HepG2 (cell line): ENCODE measurements around the gene GSTK1. TPM values are rescaled to one million over a fixed set of nuclear protein-coding genes. Genes with fewer than 3 reads are reported as not detected.

Source experiments
- ATAC-seq: fragments of 200-7000 bp; cut with Tn5 transposase; 3 replicates; pipeline ENCODE4 v1.9.1; 2020; ENCODE audit warnings: mild to moderate bottlenecking, moderate library complexity
- BruUV-seq: library from RNA; stranded (reverse); fragments of 400-500 nt; replicated peaks from 2 replicates; lab custom pipeline; 2021; lab: Mats Ljungman, UMichigan
- CTCF ChIA-PET: fragments of 300-600 bp; formaldehyde crosslinking; extraction: SDS; loops from one replicate; lab custom pipeline; 2021; ENCODE audit warnings: low total read pairs, inconsistent platforms, low intra/inter-chr PET ratio; lab: Yijun Ruan, JAX
- POLR2A ChIA-PET: fragments of 350-600 bp; sonication (Branson Sonifier 250); formaldehyde crosslinking; loops from one replicate; lab custom pipeline; 2020; ENCODE audit warnings: antibody characterized with exemption, inconsistent platforms; lab: Yijun Ruan, JAX
- DNase-seq: peaks from one replicate; pipeline ENCODE4 v3.0.0-alpha.2; 2015; ENCODE audit warnings: low spot score
- FAIRE-seq: peaks from 3 replicates; lab custom pipeline; 2011; peaks lifted over from hg19 to GRCh38; lab: Jason Lieb, UNC
- H2AFZ ChIP-seq: one replicate; pipeline ENCODE4 v1.6.1; 2011; ENCODE audit warnings: low read length, inconsistent platforms
- H3K27ac ChIP-seq: fragments of 300-600 bp; 3 replicates; pipeline ENCODE4 v1.8.0; 2011; ENCODE audit warnings: mixed run types, mild to moderate bottlenecking, mixed read lengths, low read length, inconsistent platforms; ENCODE audit not compliant: insufficient read depth; ENCODE audit errors: extremely low read length
- H3K27me3 ChIP-seq, 2 experiments: fragments of 200-600 bp in 1 of 2; 2 replicates in 1 of 2; 3 replicates in 1 of 2; pipeline versions ENCODE4 v1.6.0 to v1.8.0; 2011; ENCODE audit warnings: low read length in 2 of 2, mild to moderate bottlenecking in 2 of 2, moderate library complexity in 2 of 2, inconsistent platforms in 1 of 2; ENCODE audit not compliant: insufficient read depth in 2 of 2, control insufficient read depth in 1 of 2
- H3K36me3 ChIP-seq, 2 experiments: fragments of 200-600 bp in 1 of 2; replicated peaks in 1 of 2; 2 replicates in 1 of 2; 3 replicates in 1 of 2; pipeline versions ENCODE4 v1.5.1 to v1.8.0; 2011; ENCODE audit warnings: low read length in 2 of 2, inconsistent platforms in 1 of 2; ENCODE audit not compliant: insufficient read depth in 2 of 2, control insufficient read depth in 1 of 2
- H3K4me1 ChIP-seq: 2 replicates; pipeline ENCODE4 v1.5.1; 2012; ENCODE audit warnings: low read length, inconsistent platforms; ENCODE audit not compliant: insufficient read depth
- H3K4me2 ChIP-seq: 2 replicates; pipeline ENCODE4 v1.6.0; 2011; ENCODE audit warnings: low read depth, low read length, inconsistent platforms
- H3K4me3 ChIP-seq, 3 experiments: fragments of 200-600 bp in 1 of 3; sonication (generic), shearing (Covaris generic) in 1 of 3; replicated peaks in 1 of 3; 2 replicates each; pipeline ENCODE4 v1.5.1; 2011 to 2016; ENCODE audit warnings: low read length in 3 of 3, inconsistent platforms in 2 of 3, low read depth in 2 of 3, mild to moderate bottlenecking in 2 of 3, control low read depth in 1 of 3, mixed read lengths in 1 of 3; ENCODE audit not compliant: insufficient read depth in 1 of 3
- H3K79me2 ChIP-seq: one replicate; pipeline ENCODE4 v1.6.1; 2011; ENCODE audit warnings: low read length, inconsistent platforms; ENCODE audit not compliant: insufficient read depth
- H3K9ac ChIP-seq: 2 replicates; pipeline ENCODE4 v1.6.0; 2011; ENCODE audit warnings: mild to moderate bottlenecking, low read depth, low read length, inconsistent platforms; ENCODE audit not compliant: insufficient read depth
- H3K9me3 ChIP-seq: 2 replicates; pipeline ENCODE4 v1.5.1; 2012; ENCODE audit warnings: mild to moderate bottlenecking, low read length
- H4K20me1 ChIP-seq: 2 replicates; pipeline ENCODE4 v1.6.0; 2011; ENCODE audit warnings: inconsistent platforms, mild to moderate bottlenecking, low read length, moderate library complexity; ENCODE audit not compliant: insufficient read depth
- FOSL2 ChIP-seq: sonication (generic); formaldehyde crosslinking; IDR thresholded peaks from 2 replicates; pipeline ENCODE4 v1.4.0; 2020; ENCODE audit warnings: missing genetic modification reagents
- FOXM1 ChIP-seq: sonication (generic); formaldehyde crosslinking; IDR thresholded peaks from 2 replicates; pipeline ENCODE4 v1.5.0; 2020; ENCODE audit warnings: missing genetic modification reagents
- HNRNPH1 ChIP-seq: fragments of 200-400 bp; formaldehyde crosslinking; optimal IDR thresholded peaks from 2 replicates; pipeline ENCODE3; 2017; ENCODE audit warnings: mild to moderate bottlenecking, low read depth, low read length
- MAZ ChIP-seq, 2 experiments: sonication (generic) in 1 of 2; formaldehyde crosslinking in 1 of 2; IDR thresholded peaks; 2 replicates each; pipeline versions ENCODE4 v1.5.0 to v1.6.1; 2012 to 2020; ENCODE audit warnings: low read depth in 2 of 2, mild to moderate bottlenecking in 2 of 2, borderline replicate concordance in 1 of 2, improper control_type of control experiment in 1 of 2, low read length in 1 of 2, missing genetic modification reagents in 1 of 2, moderate library complexity in 1 of 2
- MED13 ChIP-seq: sonication (generic); formaldehyde crosslinking; IDR thresholded peaks from 2 replicates; pipeline ENCODE4 v1.5.0; 2020; ENCODE audit warnings: missing genetic modification reagents
- MYNN ChIP-seq: sonication (generic); formaldehyde crosslinking; IDR thresholded peaks from 2 replicates; pipeline ENCODE4 v1.4.0; 2020; ENCODE audit warnings: mild to moderate bottlenecking, low read depth, missing genetic modification reagents
- PHB2 ChIP-seq: fragments of 450-650 bp; IDR thresholded peaks from 2 replicates; pipeline ENCODE4 v1.6.1; 2018; ENCODE audit not compliant: partially characterized antibody
- SMAD9 ChIP-seq: sonication (generic); formaldehyde crosslinking; IDR thresholded peaks from 2 replicates; pipeline ENCODE4 v1.5.1; 2020; ENCODE audit warnings: mild to moderate bottlenecking, missing genetic modification reagents
- SNAPC4 ChIP-seq: sonication (generic); formaldehyde crosslinking; IDR thresholded peaks from 2 replicates; pipeline ENCODE4 v1.4.0; 2020; ENCODE audit warnings: mild to moderate bottlenecking, missing genetic modification reagents
- TARDBP ChIP-seq: sonication (generic); formaldehyde crosslinking; IDR thresholded peaks from 2 replicates; pipeline ENCODE4 v1.8.0; 2022; ENCODE audit warnings: mild to moderate bottlenecking, missing genetic modification reagents
- ZHX1 ChIP-seq: sonication (generic); formaldehyde crosslinking; IDR thresholded peaks from 2 replicates; pipeline ENCODE4 v1.8.1; 2022; ENCODE audit warnings: low read depth, mild to moderate bottlenecking, missing genetic modification reagents
- ZNF230 ChIP-seq: sonication (generic); formaldehyde crosslinking; IDR thresholded peaks from 2 replicates; pipeline ENCODE4 v1.4.0; 2020; ENCODE audit warnings: mild to moderate bottlenecking, missing genetic modification reagents
- ZNF430 ChIP-seq: sonication (generic); formaldehyde crosslinking; IDR thresholded peaks from 2 replicates; pipeline ENCODE4 v1.9.0; 2021; ENCODE audit warnings: mild to moderate bottlenecking, missing genetic modification reagents
- ZNF589 ChIP-seq: sonication (generic); formaldehyde crosslinking; conservative IDR thresholded peaks from 2 replicates; pipeline ENCODE4 v1.8.0; 2022; ENCODE audit warnings: mild to moderate bottlenecking, moderate library complexity, missing genetic modification reagents
- ZNF616 ChIP-seq: sonication (generic); formaldehyde crosslinking; IDR thresholded peaks from 2 replicates; pipeline ENCODE4 v1.5.0; 2020; ENCODE audit warnings: low read depth, mild to moderate bottlenecking, missing genetic modification reagents
- ZNF740 ChIP-seq: sonication (generic); formaldehyde crosslinking; IDR thresholded peaks from 2 replicates; pipeline ENCODE4 v1.4.0; 2020; ENCODE audit warnings: missing genetic modification reagents
- ZNF850 ChIP-seq: sonication (generic); formaldehyde crosslinking; conservative IDR thresholded peaks from 2 replicates; pipeline ENCODE4 v1.9.0; 2021; ENCODE audit warnings: mild to moderate bottlenecking, missing genetic modification reagents
- WGBS: methylation state at CpG from one replicate; pipeline ENCODE4 v1.1.6; 2017; ENCODE audit warnings: low lambda C conversion rate; 5-methylcytosine and 5-hydroxymethylcytosine counted together
- in situ Hi-C: cut with HindIII; loops from 2 replicates; pipeline ENCODE4 v1.10.0; 2017; ENCODE audit warnings: low pct_unique_long_range_greater_than_20kb; ENCODE audit not compliant: extremely low pct_ligation_motif_present
- intact Hi-C: fragments of 100-400 bp; cut with micrococcal nuclease; formaldehyde crosslinking; loops from one replicate; pipeline ENCODE4 v1.10.0; 2022; ENCODE audit not compliant: unreplicated experiment
- polyA plus RNA-seq, 8 experiments: library from polyadenylated mRNA; depleted of rRNA in 3 of 8; stranded (reverse) in 7 of 8; unstranded in 1 of 8; fragments of >200 nt; fragmentation: Illumina TruSeq in 4 of 8; extraction: Trizol in 4 of 8; gene quantifications; 2 replicates each; pipeline versions ENCODE4 v1.2.1 to v1.2.3, GENCODE V29; 2011 to 2016; ENCODE audit warnings: low read depth in 4 of 8, missing spikeins in 1 of 8, mixed read lengths in 1 of 8; ENCODE audit not compliant: insufficient read depth in 1 of 8
- total RNA-seq, 5 experiments: library from RNA; depleted of rRNA; stranded (reverse); fragments of >200 nt; fragmentation: Illumina TruSeq; extraction: Trizol; gene quantifications; 2 replicates each; pipeline ENCODE4 v1.2.3, GENCODE V29; 2016; ENCODE audit warnings: low read depth in 1 of 5

The GSTK1 gene
- total and polyA plus RNA-seq, 2 of the 13 experiments (the other 11 are each of a cell fraction or from before 2014, with no cell fraction given) = 64.6 to 92.1 TPM

GRCh38 chr7:143289421-143289820, 26.2 kb downstream of the GSTK1 start:
- BruUV-seq = no TSS peak
- WGBS = 52% methylated on average over 6 of the region's 6 CpGs
- Histone ChIP-seq H3K4me2 (peak overlapping the region; percentile 96), H3K27me3 (no peaks in the 10 kb centered on the region; a peak in 1 of 5 replicates), H2AFZ (no peak overlapping the region), H3K4me1 (peaks cover 52% of the 10 kb centered on the region), H3K36me3 (peaks cover 9 to 27% of the 10 kb centered on the region in 2 experiments), H4K20me1 (no peaks in the 10 kb centered on the region), H3K79me2 (peaks cover 26% of the 10 kb centered on the region), H3K27ac (peak overlapping the region; percentile 78), H3K4me3 (peak overlapping the region; percentile 72 to 80 (median 79); a peak in 5 of 6 replicates), H3K9me3 (no peaks in the 10 kb centered on the region), H3K9ac (peak overlapping the region; percentile 83; the same call in 1 of the 2 replicates)
- FAIRE-seq (no peak), ATAC-seq (no peak), DNase-seq (no peak)
- in situ Hi-C loops = no loop called here
- intact Hi-C loops = loop anchor here (1.0 kb wide), 1 partner anchor 16 kb away; no protein-coding TSS in a partner anchor
- ChIA-PET CTCF (interaction anchor here (3.1 kb wide), 1 partner anchor 49 kb away, joined by 7 read pairs; no protein-coding TSS in a partner anchor), POLR2A (interaction anchor here (1.1 kb wide), 1 partner anchor 26 kb away, joined by 4 read pairs; the partner anchor contains the start of gene GSTK1)
- TF ChIP-seq PHB2 (no peak), FOSL2 (CRISPR knock-in tag) (no peak), HNRNPH1 (no peak), ZHX1 (no peak), MED13 (CRISPR knock-in tag) (no peak), FOXM1 (CRISPR knock-in tag) (no peak), ZNF589 (CRISPR knock-in tag) (no peak), SMAD9 (no peak), ZNF616 (CRISPR knock-in tag) (no peak), ZNF230 (CRISPR knock-in tag) (no peak), MYNN (CRISPR knock-in tag) (no peak), ZNF430 (CRISPR knock-in tag) (no peak), ZNF740 (CRISPR knock-in tag) (no peak), MAZ (IDR thresholded peaks at IDR 0.05; ENCODE audit: borderline replicate concordance, low read depth, low read length) (no peak), MAZ (CRISPR knock-in tag; IDR thresholded peaks at IDR 0.05; ENCODE audit: low read depth) (no peak), ZNF850 (no peak), TARDBP (CRISPR knock-in tag) (no peak), SNAPC4 (CRISPR knock-in tag) (no peak)
